Loucy (cell line): ENCODE data around the gene DCAF7.

Source experiments
- H2AFZ ChIP-seq: fragments of 200-600 bp; sonication (generic); 2 replicates; pipeline ENCODE4 v1.6.0; 2016; ENCODE audit warnings: antibody characterized with exemption, mild to moderate bottlenecking, low read length, moderate library complexity
- H3F3A ChIP-seq: fragments of 200-600 bp; 2 replicates; pipeline ENCODE4 v1.6.0; 2016; ENCODE audit warnings: antibody characterized with exemption, low read depth, mild to moderate bottlenecking
- H3K27me3 ChIP-seq: fragments of 200-600 bp; sonication (generic); 2 replicates; pipeline ENCODE4 v1.6.1; 2014; ENCODE audit warnings: low read length, mild to moderate bottlenecking; ENCODE audit not compliant: insufficient read depth, poor library complexity, severe bottlenecking
- H3K36me3 ChIP-seq: fragments of 200-600 bp; sonication (generic); 2 replicates; pipeline ENCODE4 v1.6.1; 2016; ENCODE audit warnings: low read length; ENCODE audit not compliant: insufficient read depth
- H3K4me1 ChIP-seq: fragments of 200-600 bp; sonication (generic); 2 replicates; pipeline ENCODE4 v1.5.1; 2014; ENCODE audit warnings: low read length, mild to moderate bottlenecking; ENCODE audit not compliant: insufficient read depth, poor library complexity, severe bottlenecking
- H3K4me2 ChIP-seq: fragments of 200-600 bp; sonication (generic); 2 replicates; pipeline ENCODE4 v1.6.0; 2014; ENCODE audit warnings: antibody characterized with exemption, low read length, low read depth, mild to moderate bottlenecking; ENCODE audit not compliant: poor library complexity, severe bottlenecking
- H3K4me3 ChIP-seq: fragments of 200-600 bp; sonication (generic); 2 replicates; pipeline ENCODE4 v1.5.1; 2014; ENCODE audit warnings: low read length, mild to moderate bottlenecking, mixed read lengths; ENCODE audit not compliant: poor library complexity, severe bottlenecking
- H3K79me2 ChIP-seq: fragments of 200-600 bp; sonication (generic); 2 replicates; pipeline ENCODE4 v1.6.1; 2014; ENCODE audit warnings: low read length; ENCODE audit not compliant: insufficient read depth
- H3K9ac ChIP-seq: fragments of 200-600 bp; sonication (generic); 2 replicates; pipeline ENCODE4 v1.6.0; 2014; ENCODE audit warnings: mild to moderate bottlenecking, low read depth, low read length, moderate library complexity; ENCODE audit not compliant: poor library complexity, severe bottlenecking
- H3K9me2 ChIP-seq: fragments of 200-600 bp; sonication (generic); replicated peaks from 2 replicates; pipeline ENCODE4 v1.6.1; 2016; ENCODE audit warnings: low read depth, low read length, mixed read lengths
- H3K9me3 ChIP-seq: fragments of 200-600 bp; sonication (generic); 2 replicates; pipeline ENCODE4 v1.6.1; 2014; ENCODE audit warnings: mild to moderate bottlenecking, antibody characterized with exemption, low read length, low read depth; ENCODE audit not compliant: insufficient read depth
- H4K20me1 ChIP-seq: fragments of 200-600 bp; sonication (generic); 2 replicates; pipeline ENCODE4 v1.6.0; 2014; ENCODE audit warnings: antibody characterized with exemption, low read length, mild to moderate bottlenecking; ENCODE audit not compliant: insufficient read depth, poor library complexity, severe bottlenecking
- CTCF ChIP-seq: fragments of 200-600 bp; sonication (generic); conservative IDR thresholded peaks from 2 replicates; pipeline ENCODE4 v1.5.1; 2014; ENCODE audit warnings: mild to moderate bottlenecking, antibody characterized with exemption, low read length
- EZH2phosphoT487 ChIP-seq: fragments of 200-600 bp; IDR thresholded peaks from 2 replicates; pipeline ENCODE4 v1.6.1; 2018; ENCODE audit warnings: antibody characterized with exemption, mild to moderate bottlenecking, moderate library complexity, borderline replicate concordance

DCAF7 gene

GRCh38 chr17:63568563-63568962 lies 18.3 kb downstream of the DCAF7 start:
- no peak overlapping the region for H2AFZ ChIP-seq
- H3K4me3 ChIP-seq, result no peak overlapping the region
- TF ChIP-seq EZH2phosphoT487 (no peak), CTCF (no peak)
- H3K9me3 ChIP-seq, result no peaks in the 10 kb centered on the region
- peaks cover 7% of the 10 kb centered on the region for H3K4me1 ChIP-seq
- peaks cover 95% of the 10 kb centered on the region for H3K79me2 ChIP-seq
- no peaks in the 10 kb centered on the region for H3K27me3 ChIP-seq
- no peaks in the 10 kb centered on the region for H3F3A ChIP-seq
- peaks cover 15% of the 10 kb centered on the region; the same call in 1 of the 2 replicates for H3K36me3 ChIP-seq
- H4K20me1 ChIP-seq, result peaks cover 56% of the 10 kb centered on the region
- no peaks in the 10 kb centered on the region for H3K9me2 ChIP-seq
- H3K4me2 ChIP-seq, result no peak overlapping the region
- H3K9ac ChIP-seq, result no peak overlapping the region

- Histone ChIP-seq H3K4me3 (no peak overlapping the region), H3K27me3 (no peaks in the 10 kb centered on the region), H3K79me2 (peaks cover 98% of the 10 kb centered on the region), H3K4me2 (no peak overlapping the region), H3F3A (no peaks in the 10 kb centered on the region), H2AFZ (no peak overlapping the region), H4K20me1 (peaks cover 61% of the 10 kb centered on the region), H3K9me3 (no peaks in the 10 kb centered on the region), H3K9me2 (no peaks in the 10 kb centered on the region), H3K9ac (no peak overlapping the region), H3K4me1 (peaks cover 7% of the 10 kb centered on the region), H3K36me3 (peaks cover 16% of the 10 kb centered on the region; the same call in 1 of the 2 replicates)
- TF ChIP-seq EZH2phosphoT487, result no peak
Observed at GRCh38 chr17:63571632-63572310, 21.5 kb downstream of the DCAF7 start.

GRCh38 chr17:63573634-63574033 lies 23.4 kb downstream of the DCAF7 start:
- H3K4me1 ChIP-seq, result peaks cover 7% of the 10 kb centered on the region
- TF ChIP-seq EZH2phosphoT487 (no peak), CTCF (0 out of 2 replicates have a peak, but pooled peaks have one; percentile 18)
- H3K27me3 ChIP-seq, result no peaks in the 10 kb centered on the region
- no peak overlapping the region for H2AFZ ChIP-seq
- H3F3A ChIP-seq, result no peaks in the 10 kb centered on the region
- peaks cover 28% of the 10 kb centered on the region; the same call in 1 of the 2 replicates for H3K36me3 ChIP-seq
- H3K9me3 ChIP-seq, result no peaks in the 10 kb centered on the region
- H3K4me3 ChIP-seq, result no peak overlapping the region
- peaks cover 66% of the 10 kb centered on the region for H4K20me1 ChIP-seq
- H3K9me2 ChIP-seq, result no peaks in the 10 kb centered on the region
- no peak overlapping the region for H3K9ac ChIP-seq
- peaks cover 97% of the 10 kb centered on the region for H3K79me2 ChIP-seq
- no peak overlapping the region for H3K4me2 ChIP-seq
